ENCODE results near the gene SCRN2. TPM values are rescaled to one million over a fixed set of nuclear protein-coding genes. Genes with fewer than 3 reads are reported as not detected.
A peak's percentile ranks its signal among the peaks of the same experiment; 100 is the strongest.

SCRN2 gene
- total and polyA plus RNA-seq, 8 donors = 7.0 to 44.9 (median 28.8) TPM

GRCh38 chr17:47818002-47818695 lies 22.9 kb downstream of the SCRN2 start:
- intact Hi-C loops (cut with DNase I; ENCODE audit: low total_unique reads) = no loop called here
- Histone ChIP-seq H3K27ac (no peak overlapping the region), H3K9me3 (no peaks in the 10 kb centered on the region), H3K4me1 (peaks cover 16 to 52% (median 36%) of the 10 kb centered on the region in 4 donors), H3K27me3 (no peaks in the 10 kb centered on the region), H3K36me3 (peaks cover 60 to 71% (median 68%) of the 10 kb centered on the region in 4 donors), H3K4me3 (no peak overlapping the region)
- no peak for DNase-seq
- no peak for TF ChIP-seq POLR2A (IDR thresholded peaks at IDR 0.05)
- no peak for TF ChIP-seq POLR2AphosphoS5 (IDR thresholded peaks at IDR 0.05)
- no peak for TF ChIP-seq EP300 (IDR thresholded peaks at IDR 0.05)
- TF ChIP-seq CTCF (IDR thresholded peaks at IDR 0.05) = no peak
- 90 to 96% (median 95%) methylated on average over 11 of the region's 11 CpGs for WGBS, 5 donors

GRCh38 chr17:47816947-47817346 lies 24.1 kb downstream of the SCRN2 start:
- peaks cover 66 to 79% (median 77%) of the 10 kb centered on the region in 4 donors for H3K36me3 ChIP-seq
- DNase-seq = no peak
- TF ChIP-seq POLR2A (IDR thresholded peaks at IDR 0.05) (no peak), POLR2AphosphoS5 (IDR thresholded peaks at IDR 0.05) (no peak), EP300 (IDR thresholded peaks at IDR 0.05) (no peak), CTCF (IDR thresholded peaks at IDR 0.05) (no peak)
- no peak overlapping the region for H3K27ac ChIP-seq
- intact Hi-C loops (cut with DNase I; ENCODE audit: low total_unique reads) = no loop called here
- 95 to 98% (median 97%) methylated on average over 10 of the region's 10 CpGs for WGBS, 5 donors
- no peak overlapping the region for H3K4me3 ChIP-seq
- peaks cover 18 to 54% (median 39%) of the 10 kb centered on the region in 4 donors for H3K4me1 ChIP-seq
- H3K27me3 ChIP-seq = no peaks in the 10 kb centered on the region
- H3K9me3 ChIP-seq = no peaks in the 10 kb centered on the region

- WGBS, 5 donors = 90 to 97% (median 95%) methylated on average over 20 to 21 of the region's 21 CpGs
- H3K4me1 ChIP-seq = peaks cover 21 to 55% (median 39%) of the 10 kb centered on the region in 4 donors
- H3K27ac ChIP-seq = no peak overlapping the region
- H3K4me3 ChIP-seq = no peak overlapping the region
- TF ChIP-seq POLR2A (IDR thresholded peaks at IDR 0.05) (no peak), POLR2AphosphoS5 (IDR thresholded peaks at IDR 0.05) (no peak)
- H3K9me3 ChIP-seq = no peaks in the 10 kb centered on the region
- DNase-seq = peak in 1 of 2 donors; percentile 3
- H3K36me3 ChIP-seq = peaks cover 66 to 86% (median 80%) of the 10 kb centered on the region in 4 donors
- intact Hi-C loops (cut with DNase I; ENCODE audit: low total_unique reads) = no loop called here
- no peaks in the 10 kb centered on the region for H3K27me3 ChIP-seq
These were observed 24.9 kb downstream of the SCRN2 start for GRCh38 chr17:47816111-47816735.

GRCh38 chr17:47815106-47815918 lies 25.8 kb downstream of the SCRN2 start:
- 92 to 95% (median 94%) methylated on average over 21 of the region's 21 CpGs for WGBS, 5 donors
- no peak overlapping the region for H3K27ac ChIP-seq
- H3K4me1 ChIP-seq = peaks cover 23 to 55% (median 39%) of the 10 kb centered on the region in 4 donors
- peak in 1 of 2 donors; percentile 0 for DNase-seq
- peaks cover 66 to 96% (median 87%) of the 10 kb centered on the region in 4 donors for H3K36me3 ChIP-seq
- H3K9me3 ChIP-seq = no peaks in the 10 kb centered on the region
- no peak for TF ChIP-seq POLR2A (IDR thresholded peaks at IDR 0.05)
- TF ChIP-seq EP300 (IDR thresholded peaks at IDR 0.05) = no peak
- no peak for TF ChIP-seq POLR2AphosphoS5 (IDR thresholded peaks at IDR 0.05)
- TF ChIP-seq CTCF (IDR thresholded peaks at IDR 0.05) = no peak
- no peak overlapping the region for H3K4me3 ChIP-seq
- H3K27me3 ChIP-seq = no peaks in the 10 kb centered on the region
- intact Hi-C loops (cut with DNase I; ENCODE audit: low total_unique reads) = no loop called here
